Calu3 (cell line): ENCODE results near the gene TNRC6A. TPM values are rescaled to one million over a fixed set of nuclear protein-coding genes. Genes with fewer than 3 reads are reported as not detected.

Experiments used
- BruUV-seq: library from RNA; stranded (reverse); fragments of 400-500 nt; replicated peaks from 2 replicates; lab custom pipeline; 2021; lab: Mats Ljungman, UMichigan
- CTCF ChIA-PET: fragments of 300-600 bp; sonication (Branson Sonifier 250); formaldehyde crosslinking; loops from one replicate; lab custom pipeline; 2022; ENCODE audit warnings: antibody characterized with exemption; lab: Charles Lee
- DNase-seq: peaks from one replicate; pipeline ENCODE4 v3.0.0; 2022
- H3K27ac Mint-ChIP-seq: one replicate; pipeline ENCODE4 v1.8.0; 2022; ENCODE audit warnings: mixed read lengths; ENCODE audit not compliant: unreplicated experiment
- H3K27me3 Mint-ChIP-seq: one replicate; pipeline ENCODE4 v1.8.0; 2022; ENCODE audit warnings: mixed read lengths; ENCODE audit not compliant: unreplicated experiment
- H3K36me3 Mint-ChIP-seq: one replicate; pipeline ENCODE4 v1.8.0; 2022; ENCODE audit warnings: mild to moderate bottlenecking, moderate library complexity, mixed read lengths; ENCODE audit not compliant: insufficient read depth, unreplicated experiment
- H3K4me1 Mint-ChIP-seq: one replicate; pipeline ENCODE4 v1.8.0; 2022; ENCODE audit warnings: mild to moderate bottlenecking, low read depth, mixed read lengths; ENCODE audit not compliant: unreplicated experiment
- H3K4me3 Mint-ChIP-seq: one replicate; pipeline ENCODE4 v1.8.0; 2022; ENCODE audit warnings: mild to moderate bottlenecking, low read depth, moderate library complexity, mixed read lengths; ENCODE audit not compliant: unreplicated experiment
- H3K9me3 Mint-ChIP-seq: one replicate; pipeline ENCODE4 v1.8.0; 2022; ENCODE audit warnings: low read depth, mixed read lengths; ENCODE audit not compliant: unreplicated experiment
- intact Hi-C: fragments of 100-400 bp; cut with micrococcal nuclease; formaldehyde crosslinking; loops from one replicate; pipeline ENCODE4 v1.10.0; 2022; ENCODE audit not compliant: unreplicated experiment
- total RNA-seq: library from RNA; stranded (reverse); gene quantifications from 2 replicates; pipeline ENCODE4 v1.2.3, GENCODE V29; 2022
- TF ChIP-seq, protein P1 (sequence below): fragments of 200-600 bp; IDR thresholded peaks from one replicate; pipeline ENCODE4 v1.8.0; 2022; ENCODE audit warnings: antibody characterized with exemption; ENCODE audit not compliant: unreplicated experiment

TNRC6A gene
- total RNA-seq, 1 experiment from 2014 or later, result 60.1 TPM

DNA sequence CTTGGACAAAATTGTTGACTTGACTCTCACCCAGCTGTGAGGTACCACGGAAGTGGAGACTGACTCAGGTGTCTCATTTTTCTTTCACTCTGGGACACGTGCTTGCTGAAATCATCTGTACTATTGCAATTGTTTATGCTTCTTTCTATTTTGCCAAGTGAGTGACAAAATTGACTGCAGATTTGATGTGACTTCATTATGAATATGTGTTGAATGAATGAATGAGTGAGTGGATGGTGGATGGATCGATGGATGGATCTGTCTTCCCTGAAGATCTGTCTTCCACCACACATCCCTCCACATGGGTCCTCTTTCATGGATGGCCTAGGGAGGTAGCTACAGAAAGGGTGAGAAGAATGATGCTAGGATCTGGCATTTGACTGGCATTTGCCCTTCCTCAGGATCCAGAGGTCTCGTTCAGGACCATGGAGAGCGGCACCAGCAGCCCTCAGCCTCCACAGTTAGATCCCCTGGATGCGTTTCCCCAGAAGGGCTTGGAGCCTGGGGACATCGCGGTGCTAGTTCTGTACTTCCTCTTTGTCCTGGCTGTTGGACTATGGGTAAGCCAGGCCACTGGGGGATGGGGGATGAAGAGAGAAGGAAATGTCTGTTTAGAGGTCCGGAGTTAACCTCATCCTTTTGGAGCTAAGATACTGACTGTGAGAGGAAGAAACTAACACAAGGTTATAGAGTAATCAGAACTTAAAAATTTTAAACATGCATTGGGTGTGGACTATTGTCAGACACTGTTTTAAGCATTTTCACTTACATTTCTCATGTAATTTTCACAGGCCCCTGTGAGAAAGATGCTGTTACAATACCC is 129.0 kb downstream of the TNRC6A start:
- H3K36me3 Mint-ChIP-seq, result peaks cover 4% of the 10 kb centered on the region
- H3K27me3 Mint-ChIP-seq, result no peaks in the 10 kb centered on the region
- peak; percentile 83 for DNase-seq
- no peaks in the 10 kb centered on the region for H3K9me3 Mint-ChIP-seq
- BruUV-seq, result no TSS peak
- peaks cover 30% of the 10 kb centered on the region for H3K4me1 Mint-ChIP-seq
- TF ChIP-seq, protein P1, sequence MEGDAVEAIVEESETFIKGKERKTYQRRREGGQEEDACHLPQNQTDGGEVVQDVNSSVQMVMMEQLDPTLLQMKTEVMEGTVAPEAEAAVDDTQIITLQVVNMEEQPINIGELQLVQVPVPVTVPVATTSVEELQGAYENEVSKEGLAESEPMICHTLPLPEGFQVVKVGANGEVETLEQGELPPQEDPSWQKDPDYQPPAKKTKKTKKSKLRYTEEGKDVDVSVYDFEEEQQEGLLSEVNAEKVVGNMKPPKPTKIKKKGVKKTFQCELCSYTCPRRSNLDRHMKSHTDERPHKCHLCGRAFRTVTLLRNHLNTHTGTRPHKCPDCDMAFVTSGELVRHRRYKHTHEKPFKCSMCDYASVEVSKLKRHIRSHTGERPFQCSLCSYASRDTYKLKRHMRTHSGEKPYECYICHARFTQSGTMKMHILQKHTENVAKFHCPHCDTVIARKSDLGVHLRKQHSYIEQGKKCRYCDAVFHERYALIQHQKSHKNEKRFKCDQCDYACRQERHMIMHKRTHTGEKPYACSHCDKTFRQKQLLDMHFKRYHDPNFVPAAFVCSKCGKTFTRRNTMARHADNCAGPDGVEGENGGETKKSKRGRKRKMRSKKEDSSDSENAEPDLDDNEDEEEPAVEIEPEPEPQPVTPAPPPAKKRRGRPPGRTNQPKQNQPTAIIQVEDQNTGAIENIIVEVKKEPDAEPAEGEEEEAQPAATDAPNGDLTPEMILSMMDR, result no peak
- CTCF ChIA-PET, result interaction anchor here (0.6 kb wide), 1 partner anchor 23 kb away, joined by 6 read pairs; no protein-coding TSS in a partner anchor
- no peak overlapping the region for H3K4me3 Mint-ChIP-seq
- intact Hi-C loops, result no loop called here
- H3K27ac Mint-ChIP-seq, result no peak overlapping the region

DNA sequence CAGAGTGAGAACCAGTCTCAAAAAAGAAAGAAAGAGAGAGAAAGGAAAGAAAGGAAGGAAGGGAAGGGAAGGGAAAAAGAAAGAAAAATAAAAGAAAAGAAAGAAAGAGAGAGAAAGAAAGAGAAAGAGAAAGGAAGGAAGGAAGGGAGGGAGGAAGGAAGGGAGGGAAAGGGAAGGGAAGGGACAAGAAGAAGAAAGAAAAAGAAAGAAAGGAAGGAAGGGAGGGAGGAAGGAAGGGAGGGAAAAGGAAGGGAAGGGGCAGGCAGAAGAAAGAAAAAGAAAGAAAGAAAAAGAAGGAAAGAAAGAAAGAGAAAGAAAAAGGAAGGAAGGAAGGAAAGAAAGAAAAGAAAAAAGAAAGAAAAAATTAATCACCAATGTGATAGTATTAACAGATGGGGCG is 132.0 kb downstream of the TNRC6A start:
- CTCF ChIA-PET, result no interaction called here
- peaks cover 4% of the 10 kb centered on the region for H3K36me3 Mint-ChIP-seq

DNA sequence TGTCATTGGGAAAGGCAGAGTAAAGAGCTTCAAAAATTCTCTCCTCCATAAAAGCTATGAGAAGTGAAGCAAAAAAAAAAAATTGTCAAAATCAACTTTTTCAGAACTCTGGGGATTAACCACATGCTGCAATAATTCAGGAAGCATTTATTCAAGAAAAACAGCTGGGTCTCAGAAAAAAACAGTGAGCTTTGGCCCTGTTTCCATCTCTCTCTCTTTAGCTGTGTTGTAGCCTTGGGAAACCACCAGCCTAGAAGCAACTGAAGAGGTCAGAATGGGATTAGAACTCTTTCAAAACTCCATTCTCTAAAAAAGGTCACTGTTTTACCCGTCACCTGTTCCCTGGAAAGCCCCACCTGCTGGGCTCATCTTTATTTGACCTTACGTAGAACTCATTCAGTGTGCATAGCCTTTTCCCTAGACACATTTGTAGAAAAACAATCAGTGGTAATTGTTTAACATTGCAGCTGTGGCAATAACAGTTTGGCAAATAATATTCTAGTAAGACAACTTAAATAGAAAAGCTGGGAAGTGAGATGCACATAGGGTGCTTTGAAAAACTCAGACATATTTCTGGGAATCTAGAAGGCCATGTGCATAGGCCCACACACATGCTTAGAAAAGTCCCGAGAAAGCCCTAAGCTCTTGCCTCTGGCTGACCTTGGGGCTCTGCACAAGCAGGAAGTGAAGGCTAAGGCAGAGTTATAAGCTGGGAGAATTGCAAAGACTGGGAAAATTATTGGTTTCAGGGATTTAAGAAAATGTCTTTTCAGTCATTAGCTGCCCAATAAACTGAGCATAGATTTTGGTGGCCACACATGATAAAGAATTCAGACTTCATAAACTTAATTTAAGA is 134.4 kb downstream of the TNRC6A start:
- H3K27me3 Mint-ChIP-seq, result no peaks in the 10 kb centered on the region
- no peaks in the 10 kb centered on the region for H3K36me3 Mint-ChIP-seq

More for the DNA sequence above, 132.0 kb downstream of the TNRC6A start:
- TF ChIP-seq, protein P1, result no peak
- H3K27me3 Mint-ChIP-seq, result no peaks in the 10 kb centered on the region
- H3K4me3 Mint-ChIP-seq, result no peak overlapping the region
- no TSS peak for BruUV-seq
- H3K4me1 Mint-ChIP-seq, result peaks cover 18% of the 10 kb centered on the region
- DNase-seq, result no peak
- H3K9me3 Mint-ChIP-seq, result peaks cover 8% of the 10 kb centered on the region
- H3K27ac Mint-ChIP-seq, result no peak overlapping the region
- intact Hi-C loops, result no loop called here

DNA sequence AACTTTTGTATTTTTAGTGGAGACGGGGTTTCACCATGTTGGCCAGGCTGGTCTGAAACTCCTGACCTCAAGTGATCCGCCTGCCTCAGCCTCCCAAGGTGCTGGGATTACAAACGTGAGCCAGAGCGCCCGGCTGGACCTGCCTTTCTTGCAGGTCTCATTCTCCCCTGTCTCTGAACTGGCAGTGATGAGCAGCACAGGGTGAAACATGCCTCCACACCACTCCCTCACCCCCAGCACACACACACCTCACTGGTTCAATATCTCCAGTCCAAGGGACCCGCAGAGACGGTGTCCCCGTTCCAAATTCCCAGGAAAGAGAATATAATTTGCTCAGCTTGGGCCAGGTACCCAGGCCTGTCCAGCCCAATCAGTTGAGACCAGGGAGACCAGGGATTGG is 139.6 kb downstream of the TNRC6A start:
- no TSS peak for BruUV-seq
- intact Hi-C loops, result no loop called here
- Mint-ChIP-seq H3K27ac (no peak overlapping the region), H3K27me3 (peaks cover 13% of the 10 kb centered on the region), H3K4me1 (no peaks in the 10 kb centered on the region), H3K9me3 (peaks cover 5% of the 10 kb centered on the region), H3K4me3 (no peak overlapping the region), H3K36me3 (no peaks in the 10 kb centered on the region)
- DNase-seq, result no peak
- CTCF ChIA-PET, result interaction anchor here (0.7 to 1.6 kb wide), 2 partner anchors 17 to 80 kb away, joined by 6 read pairs; no protein-coding TSS in a partner anchor
- TF ChIP-seq, protein P1, result no peak

More for the DNA sequence above, 134.4 kb downstream of the TNRC6A start:
- no peak for DNase-seq
- intact Hi-C loops, result no loop called here
- peaks cover 11% of the 10 kb centered on the region for H3K4me1 Mint-ChIP-seq
- TF ChIP-seq, protein P1, result no peak
- H3K27ac Mint-ChIP-seq, result no peak overlapping the region
- peaks cover 8% of the 10 kb centered on the region for H3K9me3 Mint-ChIP-seq
- no peak overlapping the region for H3K4me3 Mint-ChIP-seq
- BruUV-seq, result no TSS peak
- CTCF ChIA-PET, result interaction anchor here (0.6 to 2.0 kb wide), 2 partner anchors 12 to 174 kb away, joined by 4 to 6 read pairs; no protein-coding TSS in a partner anchor
